Naive B cell (primary cell): ENCODE measurements around the gene PRR35. TPM values are rescaled to one million over a fixed set of nuclear protein-coding genes. Genes with fewer than 3 reads are reported as not detected.

Source experiments
- ATAC-seq, 2 donors: fragments of 150-1000 bp; cut with Tn5 transposase; 2 replicates each; pipeline ENCODE4 v1.10.0; 2021; ENCODE audit warnings: low read depth in 2 of 2, mild to moderate bottlenecking in 2 of 2, moderate library complexity in 2 of 2
- DNase-seq: peaks from one replicate; pipeline ENCODE4 v3.0.0; 2022
- H3K27ac Mint-ChIP-seq, 6 donors: one replicate each; pipeline ENCODE4 v1.8.0; 2020 to 2022; ENCODE audit warnings: mild to moderate bottlenecking in 6 of 6, mixed read lengths in 6 of 6, moderate library complexity in 5 of 6, inconsistent platforms in 2 of 6
- H3K27me3 Mint-ChIP-seq, 3 donors: one replicate each; pipeline ENCODE4 v1.8.0; 2021 to 2022; ENCODE audit warnings: mixed read lengths in 3 of 3, mild to moderate bottlenecking in 1 of 3
- H3K36me3 Mint-ChIP-seq, 2 donors: one replicate each; pipeline ENCODE4 v1.8.0; 2020 to 2022; ENCODE audit warnings: mixed read lengths in 2 of 2, inconsistent platforms in 1 of 2, mild to moderate bottlenecking in 1 of 2
- H3K4me1 Mint-ChIP-seq, 3 donors: one replicate each; pipeline ENCODE4 v1.8.0; 2020 to 2022; ENCODE audit warnings: mixed read lengths in 3 of 3, inconsistent platforms in 1 of 3, mild to moderate bottlenecking in 1 of 3, moderate library complexity in 1 of 3
- H3K4me3 Mint-ChIP-seq, 8 donors: one replicate each; pipeline ENCODE4 v1.8.0; 2020 to 2022; ENCODE audit warnings: mild to moderate bottlenecking in 8 of 8, mixed read lengths in 8 of 8, moderate library complexity in 8 of 8, inconsistent platforms in 2 of 8
- H3K9me3 Mint-ChIP-seq, 7 donors: one replicate each; pipeline ENCODE4 v1.8.0; 2020 to 2022; ENCODE audit warnings: mixed read lengths in 7 of 7, mild to moderate bottlenecking in 5 of 7, inconsistent platforms in 2 of 7, moderate library complexity in 1 of 7
- polyA plus RNA-seq, 6 donors: library from polyadenylated mRNA; unstranded; fragments of 300-500 nt; fragmentation: Illumina TruSeq; gene quantifications; one replicate each; pipeline ENCODE4 v1.2.3, GENCODE V29; 2021; ENCODE audit warnings: low read depth in 6 of 6

The PRR35 gene
- polyA plus RNA-seq, 6 donors from 2014 or later, result not detected

DNA sequence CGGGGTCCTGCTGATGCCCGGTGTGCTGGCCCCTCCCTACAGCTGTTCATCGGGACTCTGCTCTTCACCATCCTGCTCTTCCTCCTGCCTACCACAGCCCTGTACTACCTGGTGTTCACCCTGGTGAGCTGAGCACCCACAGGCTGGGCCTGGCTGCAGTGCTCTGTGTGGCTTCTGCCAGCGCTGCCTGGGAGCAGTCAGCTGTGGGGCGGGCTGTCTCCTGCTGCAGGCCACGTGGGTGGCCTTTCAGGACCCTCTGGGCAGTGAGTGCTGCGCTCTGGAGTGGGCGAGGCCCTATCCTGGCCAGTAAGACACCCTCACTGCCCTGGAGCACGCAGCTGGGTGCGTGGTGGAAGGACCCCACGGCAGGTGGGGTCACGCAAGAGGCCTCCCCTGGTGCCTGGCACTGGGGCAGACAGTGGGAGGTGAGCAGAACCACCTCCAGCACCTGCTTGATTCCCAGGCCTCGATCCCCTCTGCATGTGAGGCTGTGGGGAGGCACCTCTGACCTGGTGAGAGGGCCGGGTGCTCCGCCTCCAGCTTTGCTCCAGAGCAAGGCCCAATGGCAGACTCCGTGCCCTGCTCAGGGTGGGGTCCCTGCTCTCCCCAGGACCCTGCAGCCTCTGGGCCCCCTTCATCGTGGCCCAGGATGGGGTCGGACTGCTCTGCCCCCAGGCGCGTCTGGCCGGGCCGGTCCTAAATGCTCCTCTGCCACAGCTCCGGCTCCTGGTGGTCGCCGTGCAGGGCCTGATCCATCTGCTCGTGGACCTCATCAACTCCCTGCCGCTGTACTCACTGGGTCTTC lies 20.1 kb downstream of the PRR35 start:
- peaks cover 0 to 13% (median 7%) of the 10 kb centered on the region in 3 donors for H3K4me1 Mint-ChIP-seq
- no peak overlapping the region for H3K27ac Mint-ChIP-seq
- no peaks in the 10 kb centered on the region for H3K9me3 Mint-ChIP-seq
- ATAC-seq (no peak), DNase-seq (no peak)
- no peak overlapping the region for H3K4me3 Mint-ChIP-seq
- H3K27me3 Mint-ChIP-seq, result peaks cover 0 to 2% (median 2%) of the 10 kb centered on the region in 3 donors
- no peaks in the 10 kb centered on the region for H3K36me3 Mint-ChIP-seq

- H3K27me3 Mint-ChIP-seq, result peaks cover 0 to 9% (median 8%) of the 10 kb centered on the region in 3 donors
- H3K27ac Mint-ChIP-seq, result no peak overlapping the region
- H3K4me3 Mint-ChIP-seq, result no peak overlapping the region
- H3K36me3 Mint-ChIP-seq, result no peaks in the 10 kb centered on the region
- peaks cover 4 to 17% (median 9%) of the 10 kb centered on the region in 3 donors for H3K4me1 Mint-ChIP-seq
- ATAC-seq, result no peak
- no peaks in the 10 kb centered on the region for H3K9me3 Mint-ChIP-seq
- DNase-seq, result no peak
These were observed 20.8 kb downstream of the PRR35 start for GRCh38 chr16:580946-581498.

GRCh38 chr16:582218-582613 lies 22.0 kb downstream of the PRR35 start:
- DNase-seq, result no peak
- no peak for ATAC-seq
- Mint-ChIP-seq H3K27ac (no peak overlapping the region), H3K4me1 (peaks cover 4 to 13% (median 4%) of the 10 kb centered on the region in 3 donors), H3K36me3 (no peaks in the 10 kb centered on the region), H3K4me3 (no peak overlapping the region), H3K27me3 (peaks cover 0 to 9% (median 8%) of the 10 kb centered on the region in 3 donors), H3K9me3 (no peaks in the 10 kb centered on the region)

DNA sequence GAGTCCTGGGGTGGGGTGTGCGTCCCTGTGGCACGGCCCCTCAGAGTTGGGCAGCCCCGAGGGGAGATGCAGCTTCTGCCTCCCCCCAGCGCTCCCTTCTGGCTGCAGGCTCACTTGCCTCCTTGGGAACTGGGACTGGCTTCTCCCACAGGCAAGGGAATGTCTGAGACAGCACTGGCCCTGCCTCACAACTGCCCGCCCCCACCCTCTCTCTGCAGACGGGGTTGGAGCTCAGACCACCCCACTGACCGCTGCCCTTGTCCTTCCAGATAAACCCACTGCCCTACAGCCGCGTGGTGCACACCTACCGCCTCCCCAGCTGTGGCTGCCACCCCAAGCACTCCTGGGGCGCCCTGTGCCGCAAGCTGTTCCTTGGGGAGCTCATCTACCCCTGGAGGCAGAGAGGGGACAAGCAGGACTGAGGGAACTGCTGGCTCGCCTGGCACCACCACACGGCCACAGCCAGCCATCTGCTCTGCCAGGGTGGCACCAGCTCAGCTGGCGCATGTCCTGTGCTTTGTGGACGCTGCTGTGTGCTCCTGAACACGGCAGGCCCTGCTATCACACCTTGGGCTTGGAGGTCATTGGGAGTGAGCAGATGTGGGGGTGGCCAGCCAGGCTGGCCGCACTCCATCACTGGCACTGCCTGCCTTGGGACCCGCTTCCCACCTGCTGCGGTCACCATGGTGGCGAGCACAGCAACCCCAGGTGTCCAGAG lies 22.6 kb downstream of the PRR35 start:
- Mint-ChIP-seq H3K4me3 (no peak overlapping the region), H3K9me3 (no peaks in the 10 kb centered on the region), H3K4me1 (peaks cover 4 to 13% (median 8%) of the 10 kb centered on the region in 3 donors), H3K27me3 (peaks cover 0 to 9% (median 8%) of the 10 kb centered on the region in 3 donors), H3K36me3 (no peaks in the 10 kb centered on the region), H3K27ac (no peak overlapping the region)
- DNase-seq (no peak), ATAC-seq (no peak)

GRCh38 chr16:583470-583814 lies 23.2 kb downstream of the PRR35 start:
- Mint-ChIP-seq H3K36me3 (no peaks in the 10 kb centered on the region), H3K27ac (no peak overlapping the region), H3K9me3 (no peaks in the 10 kb centered on the region), H3K4me1 (peaks cover 9 to 16% (median 14%) of the 10 kb centered on the region in 3 donors), H3K4me3 (no peak overlapping the region), H3K27me3 (peaks cover 0 to 9% (median 8%) of the 10 kb centered on the region in 3 donors)
- DNase-seq, result no peak
- ATAC-seq, result no peak

DNA sequence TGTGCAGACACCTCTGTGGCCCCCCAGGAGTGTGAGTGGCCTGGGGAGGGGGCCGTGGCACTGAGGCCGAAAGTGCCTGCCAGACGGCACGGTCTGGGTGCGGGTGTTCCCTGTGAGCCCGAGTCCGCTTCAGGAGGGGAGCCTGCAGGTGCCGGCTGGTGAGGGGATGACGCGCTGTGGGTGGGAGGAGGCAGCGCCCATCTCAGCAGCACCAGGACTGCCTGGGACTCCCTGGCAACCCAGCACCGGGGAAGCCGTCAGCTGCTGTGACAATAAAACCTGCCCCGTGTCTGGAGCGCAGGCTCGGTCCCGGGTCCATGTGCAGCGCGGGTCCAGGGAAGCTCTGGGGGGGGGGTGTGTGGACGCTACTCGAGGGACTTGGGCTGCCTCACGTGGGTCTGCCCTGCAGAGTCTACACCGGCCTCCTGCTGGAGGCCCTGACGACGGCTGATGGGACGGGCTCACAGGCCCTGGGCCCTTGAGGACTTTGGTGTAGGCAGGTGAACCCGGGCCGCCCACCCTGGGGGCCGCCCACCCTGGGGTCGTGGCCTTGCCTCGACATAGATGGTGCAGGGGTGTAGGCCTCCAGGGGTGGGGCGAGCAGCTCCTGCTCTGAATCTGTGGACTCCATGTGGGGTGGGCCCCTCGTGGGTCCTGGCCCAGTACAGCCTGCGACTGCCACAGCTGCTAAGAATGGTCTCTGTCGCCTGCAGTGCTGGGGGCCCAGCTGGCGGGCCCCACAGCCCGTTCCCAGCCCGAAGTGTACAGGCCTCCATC lies 23.8 kb downstream of the PRR35 start:
- no peak overlapping the region for H3K4me3 Mint-ChIP-seq
- peaks cover 0 to 9% (median 8%) of the 10 kb centered on the region in 3 donors for H3K27me3 Mint-ChIP-seq
- H3K36me3 Mint-ChIP-seq, result no peaks in the 10 kb centered on the region
- DNase-seq, result no peak
- H3K9me3 Mint-ChIP-seq, result no peaks in the 10 kb centered on the region
- ATAC-seq, result no peak
- H3K27ac Mint-ChIP-seq, result peak overlapping the region in 1 of 6 donors; percentile 20
- H3K4me1 Mint-ChIP-seq, result peaks cover 11 to 17% (median 14%) of the 10 kb centered on the region in 3 donors

DNA sequence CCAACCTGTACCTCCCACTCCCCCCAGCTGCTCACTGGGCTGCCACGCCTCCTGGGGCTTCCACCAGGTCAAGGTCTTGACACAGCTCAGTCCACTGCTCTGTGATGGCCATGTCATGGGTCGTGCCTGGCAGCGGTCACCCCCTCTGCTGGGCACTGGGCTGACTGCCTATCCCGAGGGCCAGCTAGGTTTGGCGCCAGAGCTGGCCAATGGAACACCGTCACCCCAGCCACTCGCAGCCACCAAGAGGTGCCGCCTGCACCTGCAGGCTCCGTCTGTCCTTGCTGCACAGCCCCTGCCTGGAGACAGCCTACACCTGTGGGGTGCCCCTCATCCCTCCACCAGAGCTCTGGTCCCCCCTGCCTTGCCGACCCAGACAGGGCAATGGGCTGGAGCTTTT lies 25.2 kb downstream of the PRR35 start:
- Mint-ChIP-seq H3K4me1 (peaks cover 12 to 17% (median 12%) of the 10 kb centered on the region in 3 donors), H3K4me3 (peak overlapping the region in 1 of 8 donors; percentile 10), H3K36me3 (no peaks in the 10 kb centered on the region), H3K9me3 (no peaks in the 10 kb centered on the region), H3K27me3 (peaks cover 0 to 9% (median 8%) of the 10 kb centered on the region in 3 donors), H3K27ac (peak overlapping the region in 1 of 6 donors; percentile 31)
- ATAC-seq (no peak), DNase-seq (no peak)

- Mint-ChIP-seq H3K9me3 (no peaks in the 10 kb centered on the region), H3K4me1 (peaks cover 19 to 23% (median 20%) of the 10 kb centered on the region in 3 donors), H3K27me3 (peaks cover 0 to 9% (median 8%) of the 10 kb centered on the region in 3 donors), H3K27ac (peak overlapping the region in 2 of 6 donors; percentile 31 to 80), H3K36me3 (no peaks in the 10 kb centered on the region), H3K4me3 (peak overlapping the region in 1 of 8 donors; percentile 75)
- ATAC-seq (no peak), DNase-seq (no peak)
These were observed 26.0 kb downstream of the PRR35 start for GRCh38 chr16:586047-586644.

GRCh38 chr16:586645-587590 lies 26.7 kb downstream of the PRR35 start:
- peaks cover 21 to 31% (median 27%) of the 10 kb centered on the region in 3 donors for H3K4me1 Mint-ChIP-seq
- H3K27ac Mint-ChIP-seq, result peak overlapping the region in 5 of 6 donors; percentile 81 to 95 (median 87)
- peak overlapping the region in 7 of 8 donors; percentile 44 to 97 (median 65) for H3K4me3 Mint-ChIP-seq
- ATAC-seq (no peak), DNase-seq (no peak)
- H3K36me3 Mint-ChIP-seq, result no peaks in the 10 kb centered on the region
- H3K27me3 Mint-ChIP-seq, result peaks cover 0 to 9% (median 8%) of the 10 kb centered on the region in 3 donors
- no peaks in the 10 kb centered on the region for H3K9me3 Mint-ChIP-seq

- peak; percentile 72 for DNase-seq
- Mint-ChIP-seq H3K4me1 (peaks cover 32 to 46% (median 38%) of the 10 kb centered on the region in 3 donors), H3K36me3 (no peaks in the 10 kb centered on the region), H3K27me3 (peaks cover 0 to 9% (median 8%) of the 10 kb centered on the region in 3 donors), H3K27ac (peak overlapping the region; percentile 95 to 99 (median 98)), H3K9me3 (no peaks in the 10 kb centered on the region), H3K4me3 (peak overlapping the region; percentile 87 to 97 (median 96))
- peak; percentile 43 to 48 for ATAC-seq
These were observed 28.4 kb downstream of the PRR35 start for GRCh38 chr16:588639-588888.

GRCh38 chr16:588889-589657 lies 28.9 kb downstream of the PRR35 start:
- H3K27me3 Mint-ChIP-seq, result peaks cover 0 to 9% (median 8%) of the 10 kb centered on the region in 3 donors
- H3K9me3 Mint-ChIP-seq, result no peaks in the 10 kb centered on the region
- H3K4me3 Mint-ChIP-seq, result peak overlapping the region; percentile 87 to 99 (median 98)
- ATAC-seq, result peak; percentile 67 to 69
- no peaks in the 10 kb centered on the region for H3K36me3 Mint-ChIP-seq
- DNase-seq, result peak; percentile 99
- peak overlapping the region; percentile 95 to 99 (median 99) for H3K27ac Mint-ChIP-seq
- H3K4me1 Mint-ChIP-seq, result peaks cover 35 to 47% (median 40%) of the 10 kb centered on the region in 3 donors
